SH-SY5Y (cell line): Measurements from ENCODE around the gene NR3C2.

ENCODE experiments used
- GATA2 ChIP-seq: IDR thresholded peaks from 2 replicates; pipeline ENCODE4 v1.6.1; 2011; ENCODE audit warnings: mild to moderate bottlenecking, low read depth, low read length
- GATA3 ChIP-seq: IDR thresholded peaks from 2 replicates; pipeline ENCODE4 v1.6.1; 2011; ENCODE audit warnings: low read depth, mild to moderate bottlenecking, low read length, moderate library complexity

- TF ChIP-seq GATA3 (no peak), GATA2 (no peak)
These were observed 44.4 kb downstream of the NR3C2 start for GRCh38 chr4:148397771-148398170.
